G401 (cell line): ENCODE results near the gene MYO5C. TPM values are rescaled to one million over a fixed set of nuclear protein-coding genes. Genes with fewer than 3 reads are reported as not detected.
A peak's percentile ranks its signal among the peaks of the same experiment; 100 is the strongest.
"Not testable (repeated sequence)": the region's sequence is repeated elsewhere in the genome, so short reads cannot be mapped to it uniquely, and the experiment has no call there.

Source experiments
- DNase-seq: peaks from one replicate; pipeline ENCODE4 v3.0.0-alpha.2; 2015; ENCODE audit warnings: low spot score
- in situ Hi-C: cut with HindIII; loops from 2 replicates; pipeline ENCODE4 v1.10.0; 2016; ENCODE audit warnings: low sequenced_read_pairs, mixed read lengths
- total RNA-seq: library from RNA; depleted of rRNA; stranded (reverse); fragments of >200 nt; shearing (Covaris generic); gene quantifications from 2 replicates; pipeline ENCODE4 v1.2.3, GENCODE V29; 2014

MYO5C gene
- total RNA-seq, 1 experiment from 2014 or later: 4.2 TPM

- peak; percentile 93 for DNase-seq
- in situ Hi-C loops: no loop called here
Observed at GRCh38 chr15:52186651-52187486, 108.7 kb downstream of the MYO5C start.

- DNase-seq: no peak
- in situ Hi-C loops: no loop called here
Observed at GRCh38 chr15:52185151-52185561, 110.4 kb downstream of the MYO5C start.

GRCh38 chr15:52184721-52185120 is 110.9 kb downstream of the MYO5C start:
- in situ Hi-C loops: no loop called here
- no peak for DNase-seq

GRCh38 chr15:52183562-52184173 is 111.9 kb downstream of the MYO5C start:
- DNase-seq: peak; percentile 78
- in situ Hi-C loops: no loop called here

GRCh38 chr15:52181938-52182780 is 113.4 kb downstream of the MYO5C start:
- DNase-seq: no peak
- in situ Hi-C loops: no loop called here

GRCh38 chr15:52180851-52181450 is 114.7 kb downstream of the MYO5C start:
- DNase-seq: no peak
- in situ Hi-C loops: no loop called here

- in situ Hi-C loops: no loop called here
- peak; percentile 61 for DNase-seq
Observed at GRCh38 chr15:52180196-52180835, 115.3 kb downstream of the MYO5C start.

GRCh38 chr15:52179278-52180195 is 116.1 kb downstream of the MYO5C start:
- in situ Hi-C loops: no loop called here
- DNase-seq: peak; percentile 95

- DNase-seq: no peak
- in situ Hi-C loops: no loop called here
Observed at GRCh38 chr15:52178765-52179164, 116.8 kb downstream of the MYO5C start.

- in situ Hi-C loops: no loop called here
- DNase-seq: no peak
Observed at GRCh38 chr15:52172869-52173268, 122.7 kb downstream of the MYO5C start.

- in situ Hi-C loops: no loop called here
- peak; percentile 60 for DNase-seq
Observed at GRCh38 chr15:52171807-52172206, 123.8 kb downstream of the MYO5C start.

GRCh38 chr15:52171386-52171785 is 124.2 kb downstream of the MYO5C start:
- in situ Hi-C loops: no loop called here
- peak; percentile 85 for DNase-seq

GRCh38 chr15:52170199-52170598 is 125.4 kb downstream of the MYO5C start:
- in situ Hi-C loops, DNase-seq: not testable (repeated sequence)

- DNase-seq, in situ Hi-C loops: not testable (repeated sequence)
Observed at GRCh38 chr15:52165494-52166131, 130.0 kb downstream of the MYO5C start.

GRCh38 chr15:52164631-52165265 is 130.9 kb downstream of the MYO5C start:
- no peak for DNase-seq
- in situ Hi-C loops: no loop called here

GRCh38 chr15:52163321-52164190 is 132.0 kb downstream of the MYO5C start:
- in situ Hi-C loops: no loop called here
- no peak for DNase-seq
